Memory B cell (primary cell): ENCODE measurements around the gene GAL3ST2.

ENCODE experiments used
- ATAC-seq: fragments of 150-1000 bp; cut with Tn5 transposase; 2 replicates; pipeline ENCODE4 v1.10.0; 2021; ENCODE audit warnings: low read depth, mild to moderate bottlenecking, moderate library complexity
- DNase-seq, 2 donors: peaks; one replicate each; pipeline ENCODE4 v3.0.0; 2022; ENCODE audit warnings: low spot score in 2 of 2
- H3K27ac Mint-ChIP-seq: one replicate; pipeline ENCODE4 v1.8.0; 2022; ENCODE audit warnings: mild to moderate bottlenecking, moderate library complexity, mixed read lengths
- H3K27me3 Mint-ChIP-seq: one replicate; pipeline ENCODE4 v1.8.0; 2022; ENCODE audit warnings: mixed read lengths
- H3K36me3 Mint-ChIP-seq: one replicate; pipeline ENCODE4 v1.8.0; 2022; ENCODE audit warnings: mild to moderate bottlenecking, mixed read lengths
- H3K4me1 Mint-ChIP-seq: one replicate; pipeline ENCODE4 v1.8.0; 2022; ENCODE audit warnings: mixed read lengths
- H3K4me3 Mint-ChIP-seq: one replicate; pipeline ENCODE4 v1.8.0; 2022; ENCODE audit warnings: mild to moderate bottlenecking, moderate library complexity, mixed read lengths
- H3K9me3 Mint-ChIP-seq: one replicate; pipeline ENCODE4 v1.8.0; 2022; ENCODE audit warnings: mixed read lengths

Gene GAL3ST2

DNA sequence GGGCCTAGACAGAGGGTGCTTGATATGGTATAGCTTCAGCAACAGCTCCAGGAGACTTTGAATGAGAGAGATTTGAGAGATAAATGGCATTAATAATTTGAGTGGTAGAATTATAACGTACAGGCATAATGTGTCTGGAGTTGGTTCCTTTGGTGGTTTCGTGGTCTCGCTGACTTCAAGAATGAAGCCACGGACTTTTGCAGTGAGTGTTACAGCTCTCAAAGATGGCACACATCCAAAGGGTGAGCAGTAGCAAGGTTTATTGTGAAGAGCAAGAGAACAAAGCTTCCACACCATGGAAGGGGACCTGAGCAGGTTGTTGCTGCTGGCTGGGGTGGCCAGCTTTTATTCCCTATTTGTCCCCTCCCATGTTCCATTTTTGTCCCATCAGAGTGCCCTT lies 59.0 kb downstream of the GAL3ST2 start:
- Mint-ChIP-seq H3K9me3 (peaks cover 7% of the 10 kb centered on the region), H3K27me3 (peaks cover 6% of the 10 kb centered on the region)

DNA sequence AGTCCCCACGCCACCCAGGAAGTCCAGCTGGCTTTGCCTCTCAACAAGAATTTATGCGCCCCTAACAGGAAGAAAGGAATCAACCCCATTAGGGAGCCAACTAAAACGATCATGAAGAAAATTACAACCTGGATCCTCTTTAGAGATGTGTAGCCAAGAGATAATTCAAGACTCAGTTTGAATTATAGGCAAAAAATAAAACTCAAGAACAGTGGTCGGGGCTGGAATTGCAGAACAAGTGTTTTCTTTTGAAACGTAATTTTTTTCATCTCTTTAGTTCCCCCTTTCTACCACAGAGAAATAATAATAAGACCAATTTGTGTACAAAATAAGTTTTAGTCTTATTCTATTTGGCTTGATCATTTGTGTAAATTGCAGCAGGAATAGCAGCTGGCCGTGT lies 59.7 kb downstream of the GAL3ST2 start:
- Mint-ChIP-seq H3K27ac (no peak overlapping the region), H3K27me3 (peaks cover 6% of the 10 kb centered on the region), H3K4me1 (no peaks in the 10 kb centered on the region), H3K36me3 (no peaks in the 10 kb centered on the region), H3K9me3 (peaks cover 7% of the 10 kb centered on the region), H3K4me3 (no peak overlapping the region)
- DNase-seq (no peak), ATAC-seq (peak; percentile 27)

More for the DNA sequence above, 59.0 kb downstream of the GAL3ST2 start:
- H3K4me1 Mint-ChIP-seq, result no peaks in the 10 kb centered on the region
- H3K27ac Mint-ChIP-seq, result no peak overlapping the region
- H3K36me3 Mint-ChIP-seq, result no peaks in the 10 kb centered on the region
- ATAC-seq, result no peak
- no peak for DNase-seq
- no peak overlapping the region for H3K4me3 Mint-ChIP-seq

DNA sequence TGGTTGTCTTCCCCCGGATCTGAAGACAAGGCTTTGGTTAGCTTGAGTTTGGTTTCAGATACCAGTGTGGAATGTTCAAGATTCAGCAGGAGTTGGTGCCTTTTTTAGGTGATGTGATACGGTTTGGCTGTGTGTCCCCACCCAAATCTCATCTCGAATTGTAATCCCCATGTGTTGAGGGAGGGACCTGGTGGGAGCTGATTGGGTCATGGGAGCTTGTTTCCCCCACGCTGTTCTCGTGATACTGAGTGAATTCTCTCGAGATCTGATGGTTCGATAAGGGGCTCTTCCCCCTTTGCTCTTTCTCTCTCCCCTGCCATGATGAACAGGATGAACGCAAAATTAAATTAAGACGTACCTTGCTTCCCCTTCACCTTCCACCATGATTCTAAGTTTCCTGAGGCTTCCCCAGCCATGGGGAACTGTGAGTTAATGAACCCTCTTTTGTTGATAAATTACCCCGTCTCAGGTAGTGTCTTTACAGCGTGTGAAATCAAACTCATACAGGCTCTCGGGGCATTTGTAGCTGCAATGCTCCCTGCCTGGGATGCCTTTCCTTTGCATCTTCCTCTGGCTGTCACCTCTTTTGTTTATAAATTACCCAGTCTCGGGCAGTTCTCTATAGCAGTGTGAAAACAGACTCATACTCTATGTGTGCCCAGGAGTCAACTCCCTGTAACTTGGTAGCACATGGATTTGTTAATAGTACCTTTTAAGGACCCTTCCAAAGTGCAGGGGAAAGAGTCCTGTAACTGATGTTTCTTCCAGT lies 60.8 kb downstream of the GAL3ST2 start:
- Mint-ChIP-seq H3K27me3 (peaks cover 2% of the 10 kb centered on the region), H3K27ac (no peak overlapping the region), H3K9me3 (peaks cover 3% of the 10 kb centered on the region), H3K4me3 (no peak overlapping the region), H3K36me3 (no peaks in the 10 kb centered on the region), H3K4me1 (no peaks in the 10 kb centered on the region)
- ATAC-seq (no peak), DNase-seq (no peak)

DNA sequence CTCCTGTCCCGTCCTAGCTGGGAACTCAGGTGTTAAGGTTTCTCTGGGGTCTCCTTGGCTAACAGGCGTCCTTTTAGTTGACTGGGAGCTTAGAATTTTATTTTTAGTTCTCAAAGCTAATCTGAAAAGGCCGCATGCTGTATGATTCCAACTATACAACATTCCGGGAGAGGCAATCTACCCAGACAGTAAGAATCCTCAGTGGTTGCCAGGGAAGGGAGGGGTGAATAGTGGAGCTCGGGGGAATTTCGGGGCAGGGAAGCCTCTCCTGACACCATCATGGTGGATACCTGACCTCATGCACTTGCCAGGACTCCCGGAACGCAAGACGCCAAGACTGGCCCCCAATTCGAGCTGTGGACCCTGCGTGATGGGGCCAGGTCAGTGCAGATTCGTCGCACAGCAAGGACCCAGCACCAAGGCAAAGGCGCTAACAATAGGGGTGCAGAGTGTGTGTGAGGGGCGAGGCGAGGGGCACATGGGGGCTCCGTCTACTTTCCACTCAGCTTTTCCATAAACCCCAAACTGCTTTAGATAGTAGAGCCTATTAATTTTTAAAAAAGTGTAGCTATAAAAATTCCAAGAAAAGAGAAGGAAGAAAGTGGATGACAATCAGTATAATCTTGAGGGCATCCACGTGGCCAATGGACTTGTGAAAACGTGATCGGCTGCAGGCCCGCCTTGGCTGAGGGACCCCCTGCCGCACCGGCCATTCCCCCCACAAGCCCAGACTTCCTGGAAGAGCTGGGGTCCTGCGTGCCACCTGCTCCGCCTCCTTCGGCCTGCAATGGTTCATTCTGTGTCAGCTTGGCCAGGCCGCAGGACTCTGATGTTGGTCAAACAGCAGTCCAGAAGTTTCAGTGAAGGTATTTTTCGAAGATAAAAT lies 64.8 kb downstream of the GAL3ST2 start:
- peaks cover 18% of the 10 kb centered on the region for H3K4me1 Mint-ChIP-seq
- DNase-seq (no peak), ATAC-seq (no peak)
- no peaks in the 10 kb centered on the region for H3K36me3 Mint-ChIP-seq
- H3K27ac Mint-ChIP-seq, result no peak overlapping the region
- H3K9me3 Mint-ChIP-seq, result peaks cover 3% of the 10 kb centered on the region
- no peak overlapping the region for H3K4me3 Mint-ChIP-seq
- H3K27me3 Mint-ChIP-seq, result no peaks in the 10 kb centered on the region

DNA sequence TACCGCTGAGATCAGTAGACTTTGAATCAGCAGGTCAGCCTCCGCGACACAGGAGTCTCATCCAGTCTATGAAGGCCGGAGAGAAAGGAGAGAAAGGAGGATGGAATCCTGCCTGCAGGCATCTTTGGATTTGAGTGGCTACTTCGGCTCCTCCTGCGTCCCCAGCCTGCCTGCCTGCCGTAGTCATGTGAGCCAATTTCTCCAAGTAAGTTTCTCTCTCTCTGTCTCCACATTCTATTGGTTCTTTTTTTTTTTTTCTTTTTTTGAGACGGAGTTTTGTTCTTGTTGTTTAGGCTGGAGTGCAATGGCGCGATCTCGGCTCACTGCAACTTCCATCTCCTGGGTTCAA lies 65.4 kb downstream of the GAL3ST2 start:
- ATAC-seq (no peak), DNase-seq (no peak)
- Mint-ChIP-seq H3K4me1 (peaks cover 20% of the 10 kb centered on the region), H3K27me3 (no peaks in the 10 kb centered on the region), H3K4me3 (no peak overlapping the region), H3K36me3 (no peaks in the 10 kb centered on the region), H3K9me3 (peaks cover 3% of the 10 kb centered on the region), H3K27ac (peak overlapping the region; percentile 77)

DNA sequence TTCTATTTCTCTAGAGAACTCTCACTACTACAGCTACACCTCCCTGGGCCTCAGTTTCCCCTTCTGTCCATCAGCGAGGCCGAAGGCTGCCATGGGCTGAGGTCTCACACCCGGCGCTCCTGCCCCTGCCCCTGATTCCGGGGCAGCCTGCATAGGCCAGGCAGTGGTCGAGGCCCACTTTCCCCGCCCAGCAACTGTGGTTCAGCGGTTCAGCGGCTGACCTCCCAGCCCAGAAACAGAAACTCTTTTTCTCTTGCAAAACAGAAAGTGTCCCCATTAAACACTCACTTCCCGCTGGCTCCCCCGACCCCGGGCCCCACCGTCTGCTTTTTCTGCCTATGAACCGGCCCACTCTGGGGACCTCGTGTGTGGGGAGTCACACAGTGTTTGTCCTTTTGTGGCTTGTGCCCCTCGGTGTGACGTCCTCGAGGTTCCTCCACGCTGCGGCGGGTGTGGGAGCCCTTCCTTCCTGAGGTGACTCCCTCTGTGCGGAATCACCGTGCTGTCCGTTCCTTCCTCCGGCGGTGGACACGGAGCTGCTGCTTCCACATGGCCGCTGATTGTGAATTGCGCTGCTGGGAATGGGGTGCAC lies 66.1 kb downstream of the GAL3ST2 start:
- no peaks in the 10 kb centered on the region for H3K27me3 Mint-ChIP-seq
- peak overlapping the region; percentile 77 for H3K27ac Mint-ChIP-seq

DNA sequence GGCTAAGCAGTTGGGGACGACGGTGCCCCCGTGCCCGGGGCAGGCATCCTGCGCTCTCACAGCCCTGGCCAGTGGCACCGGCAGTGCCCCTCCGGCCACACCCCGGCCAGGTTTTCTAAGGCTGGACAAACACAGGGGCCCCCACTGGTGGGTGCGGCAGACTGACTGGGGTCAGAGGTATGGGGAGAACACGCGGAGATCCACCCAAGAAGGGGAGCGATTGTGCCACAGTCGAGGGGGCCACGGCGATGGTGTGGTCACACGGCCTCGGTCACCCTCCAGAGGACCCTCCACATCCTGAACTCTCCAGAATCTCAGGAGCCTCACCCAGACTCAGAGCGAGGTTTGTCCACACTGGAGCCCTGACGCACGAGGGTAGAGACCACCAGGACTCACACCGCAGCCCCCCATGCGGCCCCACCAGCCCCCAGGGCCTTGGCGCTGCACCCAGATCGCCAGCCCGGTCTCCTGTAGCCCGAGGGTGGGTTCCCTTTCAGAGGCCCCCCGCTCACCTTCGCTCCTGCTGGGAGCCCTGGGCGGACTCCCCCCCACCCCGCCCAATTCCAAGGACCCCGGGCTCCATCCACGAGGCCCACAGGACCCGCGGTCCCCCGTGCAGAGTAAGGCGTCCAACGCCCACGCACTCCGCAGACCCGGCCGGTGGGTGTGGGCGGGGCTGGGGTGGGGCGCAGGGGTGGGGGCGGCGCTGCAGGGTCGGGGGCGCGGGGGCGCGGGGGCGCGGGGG lies 66.9 kb downstream of the GAL3ST2 start:
- no peaks in the 10 kb centered on the region for H3K9me3 Mint-ChIP-seq
- H3K27ac Mint-ChIP-seq, result peak overlapping the region; percentile 77
- no peaks in the 10 kb centered on the region for H3K27me3 Mint-ChIP-seq
- peak; percentile 18 for ATAC-seq
- peaks cover 20% of the 10 kb centered on the region for H3K4me1 Mint-ChIP-seq
- DNase-seq, result no peak
- H3K4me3 Mint-ChIP-seq, result peak overlapping the region; percentile 80
- no peaks in the 10 kb centered on the region for H3K36me3 Mint-ChIP-seq

More for the DNA sequence above, 66.1 kb downstream of the GAL3ST2 start:
- Mint-ChIP-seq H3K9me3 (no peaks in the 10 kb centered on the region), H3K4me1 (peaks cover 20% of the 10 kb centered on the region), H3K36me3 (no peaks in the 10 kb centered on the region), H3K4me3 (peak overlapping the region; percentile 80)
- DNase-seq, result peak in 1 of 2 donors; percentile 46
- ATAC-seq, result peak; percentile 50

DNA sequence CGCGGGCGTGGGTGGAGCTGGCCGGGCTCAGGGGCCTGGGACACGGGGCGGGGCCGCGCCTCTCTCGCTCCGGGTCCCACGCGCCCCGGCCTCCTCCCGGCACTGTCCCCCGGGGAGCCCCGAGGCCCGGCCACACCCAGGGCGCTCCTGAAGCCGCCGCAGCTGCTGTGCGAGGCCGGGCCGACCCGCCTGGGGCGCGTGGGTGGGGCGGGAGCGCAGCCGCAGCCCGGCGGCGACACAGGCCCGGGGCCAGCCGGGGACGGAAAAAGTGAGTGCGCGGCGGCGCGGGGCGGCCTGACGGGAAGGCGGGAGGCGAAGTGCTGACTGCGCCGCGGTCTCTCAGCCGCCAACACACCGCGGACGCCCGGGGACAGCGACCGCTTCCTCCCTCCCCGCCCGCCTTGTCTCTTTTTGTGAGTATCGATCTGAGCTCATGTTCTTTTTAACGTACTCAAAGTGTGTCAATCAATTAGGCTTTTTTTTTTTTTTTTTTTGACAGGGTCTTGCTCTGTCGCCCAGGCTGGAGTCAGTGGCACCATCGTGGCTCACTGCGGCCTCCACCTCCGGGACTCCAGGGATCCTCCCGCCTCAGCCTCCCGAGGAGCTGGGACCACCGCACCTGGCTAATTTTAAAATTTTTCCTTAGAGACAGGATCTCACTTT lies 67.6 kb downstream of the GAL3ST2 start:
- Mint-ChIP-seq H3K9me3 (no peaks in the 10 kb centered on the region), H3K36me3 (no peaks in the 10 kb centered on the region), H3K27me3 (no peaks in the 10 kb centered on the region), H3K27ac (peak overlapping the region; percentile 76), H3K4me1 (peaks cover 20% of the 10 kb centered on the region), H3K4me3 (peak overlapping the region; percentile 81)
- peak; percentile 91 for ATAC-seq
- DNase-seq, result peak; percentile 69 to 71

DNA sequence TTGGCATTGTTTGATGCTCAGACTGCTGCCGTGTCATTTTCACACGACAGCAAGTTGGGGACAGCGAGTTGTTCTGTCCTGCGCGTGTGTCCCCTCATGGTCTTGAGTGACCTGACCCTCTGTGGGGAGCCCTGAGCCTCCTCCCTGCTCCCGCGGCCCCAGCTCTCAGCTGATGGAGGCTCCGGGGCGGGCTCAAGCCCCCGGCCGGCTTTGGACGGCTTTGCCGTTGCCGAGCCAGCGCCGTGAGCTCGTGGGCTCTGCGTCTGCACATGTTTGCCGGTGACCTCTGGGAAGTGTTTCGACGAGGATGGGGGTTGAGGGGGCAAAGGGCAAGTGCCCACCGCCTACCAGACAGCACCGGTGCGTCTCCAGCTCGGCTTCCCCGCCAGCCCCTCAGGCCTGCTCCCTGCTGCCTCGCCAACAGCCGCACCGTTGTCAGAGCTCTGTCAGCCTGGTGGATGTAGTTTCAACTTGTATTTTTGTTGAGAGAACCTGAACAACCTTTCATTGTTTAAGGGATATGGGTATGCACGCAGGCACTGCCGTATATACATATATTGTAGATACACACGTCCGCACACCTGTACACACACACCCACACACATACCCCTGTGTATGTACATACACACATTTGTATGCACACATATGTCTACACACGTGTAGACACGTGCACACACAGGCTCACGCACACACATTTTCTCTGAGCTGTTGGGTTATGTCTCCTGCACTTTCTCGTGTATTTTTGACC lies 68.4 kb downstream of the GAL3ST2 start:
- Mint-ChIP-seq H3K9me3 (no peaks in the 10 kb centered on the region), H3K4me3 (peak overlapping the region; percentile 81), H3K27me3 (no peaks in the 10 kb centered on the region), H3K4me1 (peaks cover 20% of the 10 kb centered on the region), H3K36me3 (no peaks in the 10 kb centered on the region), H3K27ac (peak overlapping the region; percentile 75)
- DNase-seq (no peak), ATAC-seq (no peak)

DNA sequence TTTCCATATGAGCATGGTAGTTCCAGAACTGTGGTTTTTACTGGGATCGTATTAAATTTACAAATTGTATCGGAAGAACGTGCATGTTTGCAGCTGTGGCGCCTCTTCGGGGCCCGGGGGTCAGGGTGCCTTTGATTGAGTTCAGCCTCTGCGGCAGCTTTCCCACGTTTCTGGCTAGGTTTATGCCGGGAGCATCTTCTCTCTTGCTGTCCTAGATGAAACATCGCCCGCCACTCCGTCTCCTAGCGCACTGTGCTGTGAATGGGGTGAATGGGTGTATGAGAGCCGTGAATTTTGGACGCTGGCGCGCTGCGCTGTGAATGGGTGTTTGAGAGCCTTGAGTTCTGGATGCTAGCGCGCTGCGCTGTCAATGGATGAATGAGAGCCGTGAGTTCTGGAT lies 69.8 kb downstream of the GAL3ST2 start:
- ATAC-seq, result no peak
- Mint-ChIP-seq H3K4me3 (no peak overlapping the region), H3K36me3 (no peaks in the 10 kb centered on the region), H3K27ac (no peak overlapping the region), H3K4me1 (peaks cover 20% of the 10 kb centered on the region), H3K9me3 (no peaks in the 10 kb centered on the region), H3K27me3 (no peaks in the 10 kb centered on the region)
- DNase-seq, result no peak

DNA sequence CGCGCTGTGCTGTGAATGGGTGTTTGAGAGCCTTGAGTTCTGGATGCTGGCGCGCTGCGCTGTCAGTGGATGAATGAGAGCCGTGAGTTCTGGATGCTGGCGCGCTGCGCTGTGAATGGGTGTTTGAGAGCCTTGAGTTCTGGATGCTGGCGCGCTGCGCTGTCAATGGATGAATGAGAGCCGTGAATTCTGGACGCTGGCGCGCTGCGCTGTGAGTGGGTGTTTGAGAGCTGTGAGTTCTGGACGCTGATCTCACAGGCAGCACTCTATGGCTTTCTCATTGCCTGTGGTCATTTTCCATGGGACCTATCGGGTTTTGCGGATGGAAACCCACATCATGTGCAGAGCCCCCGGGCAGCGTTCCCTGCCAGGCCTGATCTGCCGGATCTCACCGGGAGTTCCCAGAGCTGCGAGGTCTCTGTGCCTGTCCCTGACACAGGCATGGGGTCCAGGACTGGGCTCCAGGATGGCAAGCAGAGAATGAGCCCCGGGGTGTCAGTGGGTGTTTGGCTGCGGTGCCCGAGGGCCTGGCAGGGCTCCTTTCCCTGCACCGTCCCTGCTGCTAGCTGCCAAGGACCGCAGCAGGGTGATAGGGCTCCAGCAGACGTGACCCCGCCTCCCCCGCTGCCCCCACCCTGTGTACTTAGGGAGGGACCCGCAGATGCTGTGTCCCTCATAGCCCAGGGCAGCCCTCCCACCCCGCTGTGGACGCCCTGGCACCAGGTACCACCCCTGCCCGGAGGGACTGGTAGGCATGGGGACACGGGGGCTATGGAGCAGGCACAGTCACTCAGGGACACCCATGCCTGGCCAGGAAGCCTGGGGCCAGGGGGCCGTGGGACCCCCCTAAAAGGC lies 72.4 kb downstream of the GAL3ST2 start:
- Mint-ChIP-seq H3K27me3 (no peaks in the 10 kb centered on the region), H3K9me3 (no peaks in the 10 kb centered on the region), H3K4me3 (no peak overlapping the region), H3K27ac (no peak overlapping the region), H3K4me1 (peaks cover 11% of the 10 kb centered on the region), H3K36me3 (no peaks in the 10 kb centered on the region)
- ATAC-seq (no peak), DNase-seq (no peak)
